NCI-H345 treated with DMSO at 0.1 percent for 48 hours (cell line): ENCODE data around the gene CACNB4.
A peak's percentile ranks its signal among the peaks of the same experiment; 100 is the strongest.
"Not testable (repeated sequence)": the region's sequence is repeated elsewhere in the genome, so short reads cannot be mapped to it uniquely, and the experiment has no call there.

ENCODE experiments used
- DNase-seq: peaks from one replicate; lab custom pipeline; 2025; ENCODE audit not compliant: unreplicated experiment; lab: John Stamatoyannopoulos, UW

Gene CACNB4

DNA sequence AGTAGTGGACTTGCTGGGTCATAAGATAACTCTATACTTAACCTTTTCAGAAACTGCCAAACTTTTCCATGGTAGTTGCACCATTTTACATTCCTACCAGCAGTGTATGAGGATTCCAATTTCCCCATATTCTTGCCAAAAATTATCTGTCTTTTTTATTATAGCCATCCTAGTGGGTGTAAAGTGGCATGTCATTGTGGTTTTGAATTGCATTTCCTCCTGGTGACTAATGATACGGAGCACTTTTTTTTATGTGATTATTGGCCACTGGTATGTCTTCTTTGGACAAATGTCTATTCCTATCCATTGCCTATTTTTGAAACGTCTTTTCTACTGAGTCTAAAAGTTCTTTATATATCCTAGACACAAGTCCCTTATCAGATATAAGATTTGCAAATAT lies 44.3 kb downstream of the CACNB4 start:
- no peak for DNase-seq

DNA sequence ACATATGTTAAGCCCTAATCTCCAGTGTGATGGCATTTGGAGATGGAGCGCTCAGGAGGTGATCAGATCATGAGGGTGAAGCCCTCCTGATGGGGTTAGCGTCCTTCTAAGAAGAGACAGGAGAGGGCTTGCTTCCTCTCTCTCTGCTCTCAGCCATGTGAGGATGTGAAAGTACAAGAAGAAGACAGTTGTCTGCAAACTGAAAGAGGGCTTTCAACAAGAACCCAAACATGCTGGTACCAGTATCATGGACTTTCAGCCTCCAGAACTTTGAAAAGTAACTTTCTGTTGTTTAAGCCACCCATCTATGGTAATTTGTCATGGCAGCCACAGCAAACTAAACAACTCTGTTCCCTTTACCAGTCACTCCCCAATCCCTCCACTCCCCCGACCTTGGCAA lies 47.4 kb downstream of the CACNB4 start:
- DNase-seq: no peak

DNA sequence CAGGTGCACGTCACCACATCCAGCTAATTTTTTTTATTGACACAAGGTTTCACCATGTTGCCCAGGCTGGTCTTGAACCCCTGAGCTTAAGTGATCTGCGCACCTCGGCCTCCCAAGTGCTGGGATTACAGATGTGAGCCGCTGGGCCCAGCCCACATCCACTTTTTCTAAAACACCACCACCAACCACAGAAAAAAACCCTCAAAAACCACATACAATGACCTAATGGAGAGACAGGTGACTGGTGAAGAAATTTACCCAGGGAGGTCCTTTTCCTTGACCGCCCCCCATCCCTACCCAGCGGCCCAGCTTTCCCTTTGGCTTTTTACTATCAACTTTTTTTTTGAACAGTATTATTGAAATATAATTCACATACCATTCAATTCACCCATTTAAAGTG lies 47.9 kb downstream of the CACNB4 start:
- DNase-seq: no peak

DNA sequence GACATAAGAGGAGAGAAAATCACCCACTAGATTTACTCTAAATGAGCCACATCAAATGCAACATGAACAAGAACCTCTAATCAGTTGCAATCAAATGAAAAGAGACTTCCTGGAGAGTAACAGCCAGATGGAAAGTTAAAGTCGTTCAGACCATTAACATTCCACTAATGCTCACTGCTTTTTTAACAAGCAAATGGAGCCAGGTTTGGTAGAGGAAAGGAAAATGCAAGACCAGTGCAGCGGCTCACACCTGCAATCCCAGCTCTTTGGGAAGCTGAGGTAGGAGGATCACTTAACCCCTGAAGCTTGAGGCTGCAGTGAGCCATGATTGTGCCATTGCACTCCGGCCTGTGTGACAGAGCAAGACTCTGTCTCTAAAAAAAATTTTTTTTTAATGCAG lies 48.5 kb downstream of the CACNB4 start:
- DNase-seq: no peak

DNA sequence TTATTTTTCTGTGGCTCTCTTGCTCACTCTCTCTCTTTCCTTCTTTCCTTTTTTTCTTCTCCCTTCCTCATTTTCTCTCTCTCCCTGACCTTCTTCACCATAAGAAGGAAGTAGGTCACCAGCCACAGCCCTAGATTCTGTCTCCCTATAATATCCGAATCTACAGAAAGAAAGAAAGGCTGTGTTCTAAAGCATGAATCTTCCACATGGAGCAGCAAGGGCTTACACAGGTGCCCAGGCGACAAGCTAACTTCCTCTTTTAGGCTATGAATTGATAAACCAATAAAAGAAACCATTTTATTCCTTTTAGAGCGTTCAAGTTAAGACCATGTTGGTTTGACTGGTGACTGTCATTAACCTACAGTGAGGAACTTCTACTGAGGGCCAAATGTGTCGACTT lies 49.3 kb downstream of the CACNB4 start:
- no peak for DNase-seq

DNA sequence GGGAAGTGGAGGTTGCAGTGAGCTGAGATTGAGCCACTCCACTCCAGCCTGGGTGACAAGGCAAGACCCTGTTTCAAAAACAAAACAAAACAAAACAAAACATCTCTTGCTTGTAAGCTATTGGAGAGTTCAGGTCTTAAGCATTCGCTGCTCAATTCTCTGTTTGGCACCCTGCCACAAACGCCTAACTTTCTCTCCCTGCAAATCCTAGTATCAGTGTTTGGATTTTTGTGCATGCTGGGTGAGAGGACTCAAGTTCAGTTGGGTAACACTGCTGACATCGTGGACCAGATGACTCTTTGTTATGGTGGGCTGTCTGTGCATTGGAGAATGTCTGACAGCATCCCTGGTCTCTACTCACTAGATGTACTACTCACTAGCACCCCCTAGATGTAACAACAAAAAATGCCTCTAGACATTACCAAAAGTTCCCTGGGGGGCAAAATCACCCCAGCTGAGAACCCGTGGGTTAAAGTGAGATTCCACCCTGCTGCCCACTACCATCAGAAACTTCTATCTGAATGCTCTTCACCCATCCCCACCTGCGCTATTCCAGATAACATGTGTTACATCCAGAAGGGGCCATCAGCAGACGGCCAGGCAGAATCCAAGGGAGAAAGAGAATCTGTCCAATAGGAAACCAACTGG lies 50.9 kb downstream of the CACNB4 start:
- no peak for DNase-seq

DNA sequence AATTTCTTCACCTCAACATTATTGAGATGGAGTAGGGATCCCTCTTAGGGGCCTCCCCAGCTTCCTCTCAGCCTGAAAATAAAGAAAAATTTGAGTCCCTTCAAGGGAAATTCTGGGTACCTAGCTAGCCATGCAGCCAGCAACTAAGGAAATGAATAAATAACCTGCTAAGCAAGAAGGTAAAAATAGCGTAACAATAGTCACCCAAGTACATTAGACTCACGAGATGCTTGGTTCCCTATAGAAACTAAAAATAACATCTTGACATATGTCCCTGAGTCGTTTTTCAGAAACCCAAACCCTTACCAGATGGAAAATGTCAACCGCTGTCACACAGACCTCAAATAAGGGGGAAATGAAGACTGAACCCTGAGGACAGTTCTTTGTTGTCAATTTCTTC lies 51.9 kb downstream of the CACNB4 start:
- no peak for DNase-seq

DNA sequence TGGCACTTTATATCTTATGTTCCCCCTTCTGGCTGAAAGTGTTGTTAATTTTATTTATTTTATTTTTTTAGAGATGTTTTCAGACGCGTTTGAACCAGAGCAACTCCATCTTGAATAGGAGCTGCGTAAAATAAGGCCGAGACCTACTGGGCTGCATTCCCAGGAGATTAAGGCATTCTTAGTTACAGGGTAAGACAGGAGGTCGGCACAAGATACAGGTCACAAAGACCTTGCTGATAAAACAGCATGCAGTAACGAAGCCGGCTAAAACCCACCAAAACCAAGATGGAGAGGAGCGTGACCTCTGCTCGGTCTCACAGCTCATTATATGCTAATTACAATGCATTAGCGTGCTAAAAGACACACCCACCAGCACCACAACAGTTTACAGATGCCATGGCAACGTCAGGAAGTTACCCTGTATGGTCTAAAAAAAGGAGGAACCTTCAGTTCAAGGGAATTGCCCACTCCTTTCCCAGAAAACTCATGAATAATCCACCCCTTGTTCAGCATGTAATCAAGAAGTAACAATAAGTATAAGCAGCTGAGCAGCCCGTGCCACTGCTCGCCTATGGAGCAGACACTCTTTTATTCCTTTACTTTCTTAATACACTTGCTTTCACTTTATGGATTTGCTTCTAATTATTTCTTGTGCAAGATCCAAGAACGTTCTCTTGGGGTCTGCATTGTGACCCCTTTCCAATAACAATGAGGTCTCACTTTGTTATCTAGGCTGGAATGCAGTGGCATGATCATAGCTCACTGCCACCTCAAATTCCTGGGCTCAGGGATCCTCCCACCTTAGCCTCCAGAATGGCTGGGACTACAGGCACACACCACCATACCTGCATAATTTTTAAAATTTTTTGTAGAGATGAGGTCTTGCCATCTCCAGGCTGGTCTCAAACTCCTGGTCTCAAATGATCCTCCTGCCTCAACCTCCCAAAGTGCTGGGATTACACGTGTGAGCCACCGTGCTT lies 55.9 kb downstream of the CACNB4 start:
- DNase-seq: no peak

DNA sequence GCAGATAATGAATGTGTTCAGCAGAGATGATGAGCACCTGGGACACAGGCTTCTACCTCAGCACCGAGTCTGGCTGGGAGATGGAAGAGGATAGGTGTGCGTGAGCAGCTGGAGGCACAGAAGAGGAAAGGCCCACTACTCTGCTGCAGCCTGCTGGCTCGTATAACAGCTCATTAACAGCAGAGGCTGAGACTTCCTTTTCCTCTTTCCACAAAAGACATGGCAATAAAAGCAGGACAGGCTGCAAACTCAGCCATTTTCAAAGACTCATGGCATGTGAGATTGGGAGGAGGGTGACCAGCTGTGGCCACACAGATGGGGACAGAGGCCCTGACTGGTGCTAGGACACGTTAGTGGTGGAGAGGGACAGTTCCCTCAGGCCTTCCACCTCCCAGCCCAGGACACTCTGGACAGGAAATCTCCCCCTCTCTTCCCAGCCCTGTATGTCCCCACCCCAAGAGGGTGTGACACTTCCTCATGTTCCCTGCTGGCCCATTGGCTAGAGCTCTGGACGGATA lies 60.3 kb downstream of the CACNB4 start:
- DNase-seq: no peak

DNA sequence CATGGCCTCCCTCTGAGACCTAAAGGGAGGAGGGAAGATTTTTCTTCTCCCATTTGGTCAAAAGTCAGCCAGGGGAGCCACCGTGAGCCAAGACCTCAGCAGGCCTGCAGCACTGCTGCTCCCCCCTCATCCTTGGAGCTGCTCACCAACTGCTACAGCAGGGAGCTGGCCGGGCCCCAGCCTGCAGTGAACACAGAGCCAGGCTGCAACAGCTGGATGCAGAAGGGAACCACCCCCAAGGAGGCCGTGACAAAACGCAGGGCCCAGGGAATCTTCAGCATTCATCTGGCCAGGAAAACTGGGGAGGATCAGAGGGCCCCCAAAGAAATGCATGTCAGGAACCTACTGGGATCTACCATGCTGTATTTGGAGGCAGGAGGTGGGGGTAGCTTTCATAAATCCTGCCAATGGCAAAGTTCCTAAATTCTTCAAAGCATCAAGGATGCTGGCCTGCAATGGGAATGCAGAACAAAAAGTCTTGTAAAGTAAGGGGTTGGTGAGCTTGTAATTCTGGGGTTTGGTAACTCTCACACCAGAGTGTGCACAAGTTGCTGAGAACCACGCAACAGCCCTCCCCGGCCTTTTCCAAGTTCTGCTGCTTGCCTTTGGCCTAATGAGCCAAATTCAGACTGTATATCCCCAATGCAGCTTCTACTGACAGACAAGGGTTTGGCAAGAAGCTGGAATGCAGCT lies 61.0 kb downstream of the CACNB4 start:
- no peak for DNase-seq

DNA sequence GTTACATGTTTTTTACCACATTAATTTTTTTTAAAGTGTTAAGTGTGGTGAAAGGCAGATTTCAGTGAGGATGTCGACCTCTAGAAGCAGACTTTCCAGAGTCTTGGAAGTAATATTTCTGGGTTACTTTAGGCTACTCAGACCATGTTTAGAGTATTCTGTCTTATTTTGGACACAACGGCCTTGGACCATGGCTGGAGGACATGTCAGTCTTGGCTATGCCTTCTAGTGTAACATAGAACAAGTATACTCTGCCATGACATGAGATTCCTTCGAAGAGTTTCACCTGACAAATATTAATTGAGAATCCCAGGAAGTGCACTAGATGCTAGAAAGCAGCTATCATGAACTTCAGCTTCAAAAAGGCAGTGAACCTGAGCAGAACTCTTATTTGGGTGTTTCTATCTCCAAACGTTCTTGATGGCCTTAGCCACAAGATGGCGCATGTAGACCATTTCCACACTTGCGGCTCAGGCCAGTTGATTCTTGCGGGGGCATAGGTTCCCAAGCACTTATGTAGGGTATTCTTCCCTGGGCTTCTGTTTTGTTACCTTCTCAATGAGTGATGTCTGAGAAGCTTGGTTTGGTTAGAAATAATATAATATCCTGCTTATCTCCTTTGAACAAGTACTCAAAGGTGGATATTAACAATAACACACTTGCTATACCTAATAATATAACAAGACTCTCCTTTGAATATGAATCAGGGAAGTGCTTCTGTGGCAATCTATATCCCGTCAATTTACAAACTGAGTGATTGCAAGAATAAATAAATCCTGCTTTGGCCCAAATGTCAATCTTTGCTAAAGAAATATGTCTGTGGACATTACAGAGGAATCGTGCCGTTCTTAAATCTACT lies 62.0 kb downstream of the CACNB4 start:
- peak; percentile 58 for DNase-seq

DNA sequence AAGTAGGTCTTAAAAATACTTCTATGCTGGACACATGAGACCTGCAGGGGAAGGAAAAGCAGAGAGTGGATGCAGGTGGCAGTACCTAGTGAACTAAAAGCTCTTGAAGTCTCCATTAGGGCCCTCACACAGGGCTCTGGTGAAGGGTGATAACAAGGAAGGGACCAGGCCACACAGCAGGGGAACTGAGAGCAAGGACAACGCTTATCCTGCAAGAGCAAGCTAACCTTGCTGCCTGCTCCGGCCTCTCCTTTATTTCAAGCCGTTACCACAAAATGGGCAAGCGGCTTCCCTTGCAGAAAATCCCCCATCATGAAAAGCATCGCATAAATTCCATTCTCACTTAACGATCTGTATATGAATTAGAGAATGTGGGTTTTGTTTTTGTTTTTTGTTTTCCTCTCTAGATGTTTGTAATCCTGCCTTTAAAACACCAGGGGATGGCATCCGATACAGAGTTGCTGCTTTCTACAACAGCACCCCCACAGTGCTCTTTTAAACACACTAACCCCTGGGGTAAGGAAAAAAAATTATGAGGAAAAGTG lies 64.5 kb downstream of the CACNB4 start:
- DNase-seq: no peak

DNA sequence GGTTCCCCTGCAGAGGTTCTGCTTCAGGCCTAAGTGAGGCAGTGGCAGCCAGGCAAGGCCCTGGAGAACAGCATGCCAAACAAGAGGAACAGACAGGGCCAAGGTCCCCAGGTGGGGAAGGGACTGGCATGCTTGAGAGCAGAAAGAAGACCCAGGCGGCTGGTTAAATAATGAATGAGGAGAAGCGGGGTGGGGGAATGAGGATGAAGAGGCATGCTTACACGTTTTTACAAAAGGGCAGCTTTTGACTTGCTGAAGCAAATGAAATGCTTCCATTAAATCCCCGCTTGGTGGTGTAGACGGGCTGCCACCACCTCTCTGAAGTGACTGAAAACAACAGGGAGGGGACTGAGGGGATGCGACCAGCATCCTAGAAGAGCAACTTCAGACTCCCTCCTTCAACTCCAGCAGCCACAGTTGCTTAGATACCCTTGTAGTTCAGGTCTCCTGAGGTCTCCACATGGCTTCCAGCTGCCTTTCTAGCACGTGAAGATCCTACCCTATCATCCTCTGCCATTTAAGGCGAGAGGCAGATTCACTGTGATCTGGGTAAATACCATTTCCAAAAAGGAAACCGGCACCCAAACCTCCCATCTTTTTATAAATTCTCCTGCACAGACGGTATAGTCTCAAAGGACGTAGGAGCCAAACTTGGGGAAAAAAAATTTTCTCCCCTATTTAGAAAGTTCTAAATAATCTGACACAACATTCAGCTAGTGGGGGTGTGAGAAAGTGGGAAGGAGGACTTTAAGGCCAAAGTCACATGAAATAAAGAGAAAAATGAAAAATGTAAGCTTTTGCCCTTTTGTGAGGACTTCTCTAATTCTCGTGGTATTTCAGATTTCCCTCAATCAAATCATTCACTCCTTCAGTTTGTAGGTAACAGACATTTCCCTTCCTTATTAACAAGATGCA lies 65.6 kb downstream of the CACNB4 start:
- no peak for DNase-seq

DNA sequence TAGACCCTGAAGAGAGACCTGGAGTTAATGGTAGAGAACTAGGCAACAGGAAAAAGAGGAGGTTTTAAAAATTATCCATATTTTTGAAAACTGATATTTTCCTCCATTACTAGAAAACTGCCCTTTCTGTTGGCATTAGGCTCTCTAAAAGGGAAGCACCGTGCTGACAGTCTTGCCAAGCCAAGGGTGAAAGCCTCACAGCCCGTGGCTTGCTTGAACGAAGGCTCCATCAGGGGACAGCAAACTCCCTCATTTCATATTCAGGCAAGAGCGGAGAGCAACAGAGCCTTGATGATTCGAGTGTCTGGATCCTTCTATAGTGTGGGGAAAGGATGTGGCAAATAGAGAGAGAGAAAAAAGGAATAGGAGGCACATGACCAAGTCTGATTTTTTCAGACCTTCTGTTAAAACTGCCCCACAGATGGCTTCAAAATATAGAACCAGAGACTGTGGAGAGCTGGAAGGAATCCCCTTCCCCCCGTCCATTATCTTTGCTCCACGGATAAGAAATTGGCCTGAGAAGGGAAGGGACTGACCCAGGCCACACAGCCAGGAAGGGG lies 67.0 kb downstream of the CACNB4 start:
- no peak for DNase-seq

DNA sequence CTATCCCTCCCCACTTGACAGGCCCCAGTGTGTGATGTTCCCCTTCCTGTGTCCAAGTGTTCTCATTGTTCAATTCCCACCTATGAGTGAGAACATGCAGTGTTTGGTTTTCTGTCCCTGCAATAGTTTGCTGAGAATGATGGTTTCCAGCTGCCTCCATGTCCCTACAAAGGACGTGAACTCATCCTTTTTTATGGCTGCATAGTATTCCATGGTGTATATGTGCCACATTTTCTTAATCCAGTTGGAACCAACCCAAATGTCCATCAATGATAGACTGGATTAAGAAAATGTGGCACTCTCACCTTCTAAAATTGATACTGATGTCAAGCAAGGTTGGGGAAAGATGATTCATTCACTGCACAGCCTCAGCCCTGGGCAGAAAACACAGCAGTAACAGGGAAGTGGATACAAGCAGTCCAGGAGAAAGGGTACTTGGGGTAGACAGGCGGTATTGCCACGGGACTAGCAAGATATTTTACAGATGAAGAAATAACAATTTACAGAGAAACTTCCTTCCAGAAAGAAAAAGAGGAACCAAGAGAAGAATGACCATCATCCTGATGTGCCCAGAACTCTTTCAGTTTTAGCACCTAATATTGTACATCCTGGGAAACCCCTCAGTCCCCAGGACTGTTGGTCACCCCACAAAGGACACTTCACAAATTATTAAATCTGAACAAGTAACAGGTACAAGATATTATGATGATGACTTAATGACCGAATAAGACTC lies 68.1 kb downstream of the CACNB4 start:
- not testable (repeated sequence) for DNase-seq

DNA sequence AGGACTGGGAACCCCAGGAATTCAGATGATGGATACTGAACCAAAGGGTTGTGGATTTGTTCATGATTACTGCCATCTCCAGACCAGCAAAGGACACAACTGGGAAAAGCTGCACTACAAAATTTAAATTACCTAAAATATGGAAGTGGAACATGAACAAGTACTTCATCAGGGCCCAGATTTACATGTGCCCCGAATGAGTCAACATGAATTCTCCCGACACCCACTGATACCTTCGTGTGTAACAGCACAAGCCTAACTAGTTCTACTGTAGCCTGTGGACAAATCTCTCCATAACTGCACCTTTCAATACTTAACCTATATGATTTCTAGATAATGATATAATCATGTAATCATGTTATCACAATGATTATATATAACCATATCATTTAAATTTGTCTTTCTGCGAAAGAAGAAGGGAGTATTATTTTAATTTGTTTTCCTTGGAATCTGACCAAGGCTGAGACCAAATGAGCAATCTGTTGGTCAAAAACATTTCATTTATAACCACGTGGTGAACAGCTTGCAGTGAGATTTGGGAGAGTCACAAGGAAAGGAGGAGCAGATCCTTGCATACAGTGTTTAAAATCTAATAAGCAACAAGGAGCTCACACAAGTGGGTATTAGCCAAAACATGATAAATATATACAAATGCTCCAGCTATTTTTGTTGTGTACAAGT lies 70.5 kb downstream of the CACNB4 start:
- DNase-seq: no peak

DNA sequence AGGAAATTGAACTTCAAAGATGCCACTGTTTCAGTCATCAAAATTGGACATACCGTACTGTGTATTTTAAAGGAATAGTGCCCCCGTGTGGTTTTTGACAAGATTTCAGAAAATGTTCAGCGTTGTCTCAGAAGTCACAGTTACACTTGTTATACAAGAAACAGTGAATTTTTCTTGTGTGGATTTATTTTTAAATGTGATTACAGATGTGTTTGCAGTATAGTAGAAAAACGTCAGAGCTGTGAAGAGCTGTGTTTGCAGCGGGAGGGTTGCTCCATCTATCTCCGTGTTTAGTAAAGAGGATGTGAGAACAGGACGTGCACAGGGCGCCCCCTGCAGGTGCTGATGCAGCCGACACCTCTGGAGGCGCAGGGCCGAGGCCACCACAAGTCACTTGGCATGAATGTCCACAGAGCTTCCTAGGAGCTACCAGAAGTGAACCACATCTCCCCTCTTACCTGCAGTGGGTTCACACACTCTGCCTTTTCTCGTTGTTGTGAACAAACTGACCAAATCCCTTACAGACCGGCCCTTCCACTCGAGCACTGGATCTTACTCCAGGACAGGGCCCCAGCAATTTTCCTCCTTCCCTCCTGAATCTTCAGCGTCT lies 73.1 kb downstream of the CACNB4 start:
- peak; percentile 87 for DNase-seq
